Spleen (tissue), 11 donors: Measurements from ENCODE around the gene SLC5A12. TPM values are rescaled to one million over a fixed set of nuclear protein-coding genes. Genes with fewer than 3 reads are reported as not detected.

Source experiments
- DNase-seq: peaks from one replicate; pipeline ENCODE4 v3.0.0-alpha.2; 2020
- H3K27ac ChIP-seq, 8 donors: fragments of 200-600 bp; sonication (generic) in 7 of 8; 1 replicate in 4 of 8; 2 replicates in 4 of 8; pipeline versions ENCODE4 v1.5.0 to v1.8.0; 2016 to 2021; ENCODE audit warnings: inconsistent platforms in 4 of 8, mild to moderate bottlenecking in 4 of 8, moderate library complexity in 1 of 8
- H3K27me3 ChIP-seq, 7 donors: fragments of 200-600 bp; sonication (generic) in 6 of 7; replicated peaks in 1 of 7; 1 replicate in 4 of 7; 2 replicates in 3 of 7; pipeline versions ENCODE4 v1.5.0 to v1.8.0; 2016 to 2021; ENCODE audit warnings: inconsistent platforms in 3 of 7, mild to moderate bottlenecking in 1 of 7
- H3K36me3 ChIP-seq, 6 donors: fragments of 200-600 bp; sonication (generic) in 5 of 6; 1 replicate in 4 of 6; 2 replicates in 2 of 6; pipeline versions ENCODE4 v1.5.0 to v1.8.0; 2016 to 2021; ENCODE audit warnings: inconsistent platforms in 2 of 6
- H3K4me1 ChIP-seq, 6 donors: fragments of 200-600 bp; sonication (generic) in 5 of 6; 1 replicate in 3 of 6; 2 replicates in 3 of 6; pipeline versions ENCODE4 v1.5.0 to v1.8.0; 2016 to 2021; ENCODE audit warnings: inconsistent platforms in 3 of 6
- H3K4me3 ChIP-seq, 8 donors: fragments of 200-600 bp; sonication (generic) in 7 of 8; 1 replicate in 4 of 8; 2 replicates in 4 of 8; pipeline versions ENCODE4 v1.5.0 to v1.8.0; 2016 to 2021; ENCODE audit warnings: inconsistent platforms in 4 of 8, mild to moderate bottlenecking in 4 of 8, moderate library complexity in 2 of 8
- H3K9me3 ChIP-seq, 8 donors: fragments of 200-600 bp; sonication (generic) in 7 of 8; 1 replicate in 4 of 8; 2 replicates in 4 of 8; pipeline versions ENCODE4 v1.5.0 to v1.8.0; 2016 to 2021; ENCODE audit warnings: inconsistent platforms in 4 of 8
- POLR2A ChIP-seq, 3 donors: fragments of 450-650 bp; IDR thresholded peaks; one replicate each; pipeline ENCODE4 v1.5.1; 2017; ENCODE audit warnings: antibody characterized with exemption in 3 of 3, mild to moderate bottlenecking in 1 of 3
- POLR2AphosphoS5 ChIP-seq, 3 donors: sonication (generic); formaldehyde crosslinking; IDR thresholded peaks; one replicate each; pipeline ENCODE4 v1.5.1; 2017; ENCODE audit warnings: antibody characterized with exemption in 3 of 3
- WGBS, 5 donors: extraction: QIAGEN DNeasy Blood & Tissue Kit in 3 of 5; methylation state at CpG; one replicate each; pipeline versions ENCODE4 v1.1.5 to v1.1.7; 2013 to 2018; 5-methylcytosine and 5-hydroxymethylcytosine counted together
- intact Hi-C: fragments of 100-400 bp; cut with DNase I; formaldehyde crosslinking; loops from one replicate; pipeline ENCODE4 v1.15.0; 2023; ENCODE audit warnings: low total_unique reads
- polyA plus RNA-seq, 3 donors: library from polyadenylated mRNA; stranded (reverse); fragments of 200-250 nt; gene quantifications; one replicate each; pipeline ENCODE4 v1.2.1, GENCODE V29; 2013
- total RNA-seq, 7 donors: library from RNA; depleted of rRNA in 3 of 7; stranded (reverse); fragments of >200 nt in 3 of 7; fragmentation: NEBNext Ultra II Directional in 4 of 7; extraction: Animal tissue kit (Norgen Biotek cat#: 25700) in 4 of 7; gene quantifications; one replicate each; pipeline versions ENCODE4 v1.1.0 to v1.2.1, GENCODE V29; 2016 to 2021
- TF ChIP-seq, protein P1 (sequence below), 11 experiments: fragments of 200-600 bp in 7 of 11; fragments of 450-650 bp in 4 of 11; sonication (generic) in 4 of 11; IDR thresholded peaks in 8 of 11; conservative IDR thresholded peaks in 3 of 11; 1 replicate in 7 of 11; 2 replicates in 4 of 11; pipeline versions ENCODE4 v1.4.0 to v1.8.0; 2016 to 2021; ENCODE audit warnings: antibody characterized with exemption in 11 of 11, inconsistent platforms in 4 of 11, mild to moderate bottlenecking in 1 of 11
- donor health status: healthy with polysubstance abuse.
- donor health status: DM: no; HTN: no; CAD: no; lungs with moderate emphysema.
- donor health status: DM: no; HTN: no; CAD: no.
- donor health status: Bipolar disorder and iron deficiency.
- donor health status: healthy.
- donor health status: DM: no; HTN: no; CAD: no.
- donor health status: DM: yes; HTN: yes; CAD: no.

The SLC5A12 gene
- total and polyA plus RNA-seq, 10 donors: 0.05 to 1.3 (median 0.54) TPM; not detected in 3

DNA sequence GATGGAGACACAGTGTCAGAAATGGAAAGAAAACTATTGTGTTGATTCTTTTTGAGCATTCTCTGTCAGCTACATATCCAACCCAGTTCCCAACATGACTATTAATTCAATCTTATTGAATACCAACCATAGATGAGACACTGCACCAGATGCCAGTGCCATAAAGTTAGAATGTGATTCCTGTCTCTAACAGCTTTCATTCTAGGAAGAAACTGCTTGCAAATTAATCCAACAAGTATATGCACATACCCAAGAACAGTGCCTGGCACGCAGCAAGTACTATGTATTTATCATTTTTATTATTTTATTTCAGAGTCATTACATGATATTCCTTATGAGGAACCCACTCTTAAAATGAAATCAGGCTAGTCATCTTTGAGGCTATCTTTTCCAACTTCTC, 34.5 kb downstream of the SLC5A12 start:
- TF ChIP-seq POLR2AphosphoS5 (IDR thresholded peaks at IDR 0.05) (no peak), POLR2A (IDR thresholded peaks at IDR 0.05) (no peak)
- TF ChIP-seq, protein P1, sequence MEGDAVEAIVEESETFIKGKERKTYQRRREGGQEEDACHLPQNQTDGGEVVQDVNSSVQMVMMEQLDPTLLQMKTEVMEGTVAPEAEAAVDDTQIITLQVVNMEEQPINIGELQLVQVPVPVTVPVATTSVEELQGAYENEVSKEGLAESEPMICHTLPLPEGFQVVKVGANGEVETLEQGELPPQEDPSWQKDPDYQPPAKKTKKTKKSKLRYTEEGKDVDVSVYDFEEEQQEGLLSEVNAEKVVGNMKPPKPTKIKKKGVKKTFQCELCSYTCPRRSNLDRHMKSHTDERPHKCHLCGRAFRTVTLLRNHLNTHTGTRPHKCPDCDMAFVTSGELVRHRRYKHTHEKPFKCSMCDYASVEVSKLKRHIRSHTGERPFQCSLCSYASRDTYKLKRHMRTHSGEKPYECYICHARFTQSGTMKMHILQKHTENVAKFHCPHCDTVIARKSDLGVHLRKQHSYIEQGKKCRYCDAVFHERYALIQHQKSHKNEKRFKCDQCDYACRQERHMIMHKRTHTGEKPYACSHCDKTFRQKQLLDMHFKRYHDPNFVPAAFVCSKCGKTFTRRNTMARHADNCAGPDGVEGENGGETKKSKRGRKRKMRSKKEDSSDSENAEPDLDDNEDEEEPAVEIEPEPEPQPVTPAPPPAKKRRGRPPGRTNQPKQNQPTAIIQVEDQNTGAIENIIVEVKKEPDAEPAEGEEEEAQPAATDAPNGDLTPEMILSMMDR (IDR thresholded peaks at IDR 0.05 in 8 of 11, conservative IDR thresholded peaks at IDR 0.05 in 3 of 11): no peak
- no peak for DNase-seq
- 72 to 98% (median 77%) methylated on average over 1 of the region's 1 CpG for WGBS, 5 donors
- no peaks in the 10 kb centered on the region for H3K36me3 ChIP-seq
- H3K27me3 ChIP-seq: no peaks in the 10 kb centered on the region
- H3K9me3 ChIP-seq: no peaks in the 10 kb centered on the region
- H3K4me1 ChIP-seq: no peaks in the 10 kb centered on the region
- no peak overlapping the region for H3K4me3 ChIP-seq
- intact Hi-C loops: no loop called here
- no peak overlapping the region for H3K27ac ChIP-seq

DNA sequence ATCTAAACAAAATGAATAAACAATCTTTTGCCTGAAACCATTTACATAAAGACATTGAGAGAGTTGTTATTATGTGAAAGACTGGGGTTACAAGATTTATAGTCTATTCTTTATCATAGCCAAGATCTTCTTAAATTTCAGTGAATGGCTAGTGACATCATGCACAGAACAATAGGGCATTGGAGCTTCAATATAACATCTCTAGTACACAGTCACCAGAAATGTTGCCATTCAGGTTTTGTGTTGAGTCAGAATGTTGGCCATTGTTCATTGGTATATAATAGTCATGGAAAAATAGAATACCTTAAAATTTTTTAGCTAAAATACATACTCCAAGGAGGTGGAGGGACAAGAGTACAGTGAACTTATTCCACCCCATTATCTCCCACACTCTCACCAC, 44.3 kb downstream of the SLC5A12 start:
- no peak overlapping the region for H3K4me3 ChIP-seq
- H3K36me3 ChIP-seq: no peaks in the 10 kb centered on the region
- no peaks in the 10 kb centered on the region for H3K27me3 ChIP-seq
- H3K9me3 ChIP-seq: no peaks in the 10 kb centered on the region
- TF ChIP-seq, protein P1 (IDR thresholded peaks at IDR 0.05 in 8 of 11, conservative IDR thresholded peaks at IDR 0.05 in 3 of 11): no peak
- no peak for TF ChIP-seq POLR2A (IDR thresholded peaks at IDR 0.05)
- TF ChIP-seq POLR2AphosphoS5 (IDR thresholded peaks at IDR 0.05): no peak
- H3K4me1 ChIP-seq: no peaks in the 10 kb centered on the region
- intact Hi-C loops: no loop called here
- no peak for DNase-seq
- H3K27ac ChIP-seq: no peak overlapping the region

DNA sequence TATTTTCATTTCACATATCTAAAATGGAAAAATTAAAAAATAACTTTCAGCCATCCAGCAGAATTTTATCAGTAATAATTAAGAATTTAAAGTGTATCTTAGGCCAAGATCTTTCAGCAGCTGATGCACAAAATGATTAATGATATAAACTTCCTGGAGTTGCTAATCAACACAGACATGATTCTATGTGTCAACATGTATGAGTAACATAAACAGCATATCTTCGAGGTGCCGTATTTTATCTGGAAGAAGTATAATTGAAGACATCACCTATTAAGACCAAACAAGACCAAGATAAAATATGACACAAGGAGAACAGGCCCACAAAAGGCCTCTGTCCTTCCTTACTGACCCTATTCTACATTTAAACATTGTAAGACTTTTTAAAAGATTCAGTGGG, 45.2 kb downstream of the SLC5A12 start:
- no peaks in the 10 kb centered on the region for H3K27me3 ChIP-seq
- intact Hi-C loops: no loop called here
- no peaks in the 10 kb centered on the region for H3K4me1 ChIP-seq
- no peak overlapping the region for H3K27ac ChIP-seq
- TF ChIP-seq, protein P1 (IDR thresholded peaks at IDR 0.05 in 8 of 11, conservative IDR thresholded peaks at IDR 0.05 in 3 of 11): no peak
- TF ChIP-seq POLR2AphosphoS5 (IDR thresholded peaks at IDR 0.05) (no peak), POLR2A (IDR thresholded peaks at IDR 0.05) (no peak)
- no peaks in the 10 kb centered on the region for H3K9me3 ChIP-seq
- no peaks in the 10 kb centered on the region for H3K36me3 ChIP-seq
- DNase-seq: no peak
- 84 to 95% (median 86%) methylated on average over 2 of the region's 2 CpGs for WGBS, 5 donors
- no peak overlapping the region for H3K4me3 ChIP-seq

DNA sequence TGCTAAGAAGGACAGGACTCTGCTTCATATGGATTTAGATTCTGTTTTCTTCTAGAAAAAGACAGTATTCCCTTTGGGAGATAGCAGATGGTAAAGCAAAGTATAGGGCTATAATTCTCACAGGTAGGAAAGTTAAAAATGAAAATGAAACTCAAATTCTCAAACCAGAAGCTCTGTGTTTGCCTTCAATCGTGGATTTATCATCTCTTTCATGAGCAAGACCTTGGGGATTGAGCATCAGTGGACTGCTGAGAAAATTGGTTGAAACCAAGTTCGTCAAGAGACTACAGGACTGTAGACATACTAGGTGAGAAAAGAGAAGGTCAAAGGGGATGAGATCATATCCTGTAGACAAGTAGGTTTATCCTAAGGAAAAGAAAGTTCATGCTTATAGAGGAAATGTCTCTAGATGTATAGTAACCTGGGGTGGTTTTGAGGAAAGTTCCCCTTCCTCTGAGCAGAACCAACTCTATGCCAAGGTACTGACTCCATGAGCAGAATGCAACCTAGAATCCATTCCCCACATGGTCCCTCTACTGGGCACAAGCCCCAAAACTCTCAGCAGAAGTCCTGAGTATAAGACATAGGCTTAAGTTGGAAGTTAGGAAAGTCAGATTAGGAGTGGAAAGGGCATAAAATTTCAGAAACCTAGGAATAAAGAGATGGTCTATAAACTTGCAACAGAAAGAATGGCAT, 46.5 kb downstream of the SLC5A12 start:
- Histone ChIP-seq H3K9me3 (no peaks in the 10 kb centered on the region), H3K27me3 (no peaks in the 10 kb centered on the region), H3K27ac (no peak overlapping the region), H3K36me3 (no peaks in the 10 kb centered on the region), H3K4me3 (no peak overlapping the region), H3K4me1 (no peaks in the 10 kb centered on the region)
- DNase-seq: no peak
- intact Hi-C loops: no loop called here
- 43 to 67% (median 54%) methylated on average over 2 of the region's 2 CpGs for WGBS, 5 donors
- TF ChIP-seq, protein P1 (IDR thresholded peaks at IDR 0.05 in 8 of 11, conservative IDR thresholded peaks at IDR 0.05 in 3 of 11): no peak
- TF ChIP-seq POLR2A (IDR thresholded peaks at IDR 0.05) (no peak), POLR2AphosphoS5 (IDR thresholded peaks at IDR 0.05) (no peak)
